Coronary artery (tissue), 2 donors: Measurements from ENCODE around the gene CELA1.

Experiments
- DNase-seq: peaks from one replicate; pipeline ENCODE4 v3.0.0-alpha.2; 2017; ENCODE audit warnings: low spot score
- H3K27ac ChIP-seq, 2 donors: fragments of 200-600 bp; sonication (generic); one replicate each; pipeline ENCODE4 v1.5.1; 2016 to 2019
- H3K4me3 ChIP-seq: fragments of 200-600 bp; sonication (generic); 2 replicates; pipeline ENCODE4 v1.5.1; 2016; ENCODE audit warnings: mild to moderate bottlenecking, moderate library complexity
- CTCF ChIP-seq: fragments of 200-600 bp; sonication (generic); IDR thresholded peaks from one replicate; pipeline ENCODE4 v1.5.1; 2019; ENCODE audit warnings: antibody characterized with exemption

The CELA1 gene

DNA sequence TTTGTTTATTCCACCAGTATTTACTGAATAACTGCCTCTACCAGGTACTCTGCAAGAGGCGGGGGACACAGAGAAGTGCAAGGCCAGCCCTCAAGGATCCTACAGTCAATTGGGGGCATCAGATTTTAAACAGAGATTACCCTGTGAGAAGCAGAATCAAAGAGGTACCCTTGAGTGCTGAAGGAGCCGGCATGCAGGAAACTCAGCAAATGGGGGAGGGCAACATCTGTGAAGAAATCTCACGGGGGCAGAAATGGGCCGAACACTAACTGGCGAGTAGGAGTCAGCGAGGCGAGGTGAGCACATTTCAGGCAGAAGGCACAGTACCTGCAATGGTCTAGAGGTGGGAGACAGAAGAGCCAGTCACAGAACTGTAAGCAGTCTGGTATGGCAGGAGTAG lies 35.7 kb upstream of the CELA1 start:
- no peak for DNase-seq
- no peak overlapping the region for H3K4me3 ChIP-seq
- no peak overlapping the region for H3K27ac ChIP-seq
- no peak for TF ChIP-seq CTCF

GRCh38 chr12:51381226-51382079 lies 35.0 kb upstream of the CELA1 start:
- TF ChIP-seq CTCF: no peak
- Histone ChIP-seq H3K4me3 (no peak overlapping the region), H3K27ac (no peak overlapping the region)
- no peak for DNase-seq

DNA sequence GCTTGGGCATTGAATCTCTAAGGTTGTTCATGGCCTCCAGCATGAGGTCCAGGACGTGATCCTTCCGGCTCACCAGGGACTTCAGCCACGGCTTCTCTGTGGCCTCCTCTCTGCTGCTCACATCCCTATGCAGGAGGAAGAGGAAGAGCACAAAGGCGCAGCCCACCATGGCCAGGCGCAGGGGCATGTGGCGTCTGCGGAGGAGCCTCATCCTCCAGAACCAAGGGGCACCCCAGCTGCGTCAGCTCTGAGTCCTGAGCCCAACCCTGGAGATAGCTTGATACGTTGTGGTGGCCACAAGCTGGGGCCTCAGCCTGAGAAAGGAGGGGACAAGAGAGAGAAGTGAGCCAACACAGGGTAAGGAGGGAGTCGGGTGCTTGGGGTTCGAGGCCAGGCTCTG lies 33.1 kb upstream of the CELA1 start:
- Histone ChIP-seq H3K4me3 (no peak overlapping the region), H3K27ac (no peak overlapping the region)
- TF ChIP-seq CTCF: no peak
- no peak for DNase-seq

DNA sequence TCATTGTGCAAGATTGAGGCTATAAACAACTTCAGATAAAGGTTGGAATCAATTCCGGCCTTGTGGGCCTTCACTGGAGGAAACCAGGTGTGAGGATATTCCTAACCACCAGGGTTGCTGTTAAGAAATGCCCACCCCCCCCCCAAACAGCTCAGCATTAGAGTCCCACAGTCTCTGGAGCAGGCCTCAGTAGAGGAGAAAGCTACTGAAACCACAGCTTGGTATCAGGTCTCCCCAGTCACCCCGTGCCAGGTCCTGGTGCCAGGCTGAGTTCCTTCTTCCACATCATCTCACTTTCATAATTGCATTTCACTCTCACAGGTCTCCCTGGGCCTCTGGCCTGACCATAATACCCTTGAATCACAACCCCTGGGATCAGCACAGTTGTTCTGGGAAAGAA lies 32.3 kb upstream of the CELA1 start:
- H3K27ac ChIP-seq: no peak overlapping the region
- DNase-seq: no peak
- H3K4me3 ChIP-seq: no peak overlapping the region
- no peak for TF ChIP-seq CTCF

- Histone ChIP-seq H3K4me3 (no peak overlapping the region), H3K27ac (no peak overlapping the region)
- DNase-seq: no peak
- TF ChIP-seq CTCF: no peak
These were observed 30.9 kb upstream of the CELA1 start for GRCh38 chr12:51377099-51377984.

- no peak overlapping the region for H3K4me3 ChIP-seq
- no peak overlapping the region for H3K27ac ChIP-seq
- DNase-seq: no peak
- no peak for TF ChIP-seq CTCF
These were observed 28.4 kb upstream of the CELA1 start for GRCh38 chr12:51374856-51375255.
